ENCODE results near the gene MEST.

Gene MEST

GRCh38 chr7:130473876-130474275 is 18.0 kb upstream of the MEST start:
- H3K27ac Mint-ChIP-seq, result no peak overlapping the region
- no peaks in the 10 kb centered on the region for H3K36me3 Mint-ChIP-seq (ENCODE audit: low read depth)
- peaks cover 2% of the 10 kb centered on the region for H3K9me3 Mint-ChIP-seq
- DNase-seq, result no peak
- H3K27me3 Mint-ChIP-seq, result peaks cover 3% of the 10 kb centered on the region
- peaks cover 13% of the 10 kb centered on the region for H3K4me1 Mint-ChIP-seq (ENCODE audit: low read depth)
- H3K4me3 Mint-ChIP-seq, result no peak overlapping the region

- Mint-ChIP-seq H3K27me3 (peaks cover 3% of the 10 kb centered on the region), H3K4me1 (ENCODE audit: low read depth) (peaks cover 13% of the 10 kb centered on the region), H3K36me3 (ENCODE audit: low read depth) (no peaks in the 10 kb centered on the region), H3K9me3 (peaks cover 2% of the 10 kb centered on the region), H3K4me3 (no peak overlapping the region), H3K27ac (no peak overlapping the region)
- DNase-seq, result no peak
These were observed 16.1 kb upstream of the MEST start for GRCh38 chr7:130475776-130476175.

DNA sequence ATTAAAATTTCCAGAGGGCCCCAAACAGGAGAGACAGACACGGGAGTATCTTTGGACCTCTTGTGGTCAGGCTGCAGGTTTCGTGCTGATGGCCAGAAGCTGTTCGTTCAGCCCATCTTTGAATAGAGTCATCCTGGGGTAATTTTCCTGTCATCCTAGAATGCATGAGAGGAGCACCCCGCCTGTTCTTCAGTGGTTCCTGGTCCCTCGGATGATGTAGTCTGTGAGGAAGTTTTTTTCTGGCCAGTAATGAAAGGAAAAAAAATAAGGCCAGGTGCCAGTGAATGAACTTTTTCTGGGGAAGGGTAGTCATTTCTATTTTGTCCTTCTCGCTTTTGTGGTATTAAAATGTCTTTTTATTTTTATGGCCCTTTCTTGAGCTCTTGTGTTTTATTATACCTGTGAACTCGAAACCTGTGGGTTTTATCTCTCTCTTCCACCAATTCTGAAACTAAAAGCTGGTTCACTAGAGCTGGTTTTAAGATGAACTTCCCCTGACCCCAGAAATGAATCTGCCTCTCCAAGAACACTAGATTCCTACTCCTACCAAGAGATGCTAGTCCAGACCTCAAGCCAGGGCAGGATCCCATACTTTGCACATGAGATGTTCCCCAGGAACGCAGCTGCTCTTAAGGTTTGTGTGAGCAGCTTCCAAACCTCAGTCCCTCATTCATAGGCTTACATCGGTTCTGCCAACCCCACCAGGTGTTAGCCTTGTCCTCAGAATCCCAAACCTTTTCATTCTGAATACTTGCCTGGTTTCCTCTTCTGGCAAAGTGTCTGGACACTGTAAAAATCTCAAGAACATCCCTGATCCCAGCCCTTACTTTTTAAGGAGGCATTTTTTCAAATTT is 15.4 kb upstream of the MEST start:
- H3K4me1 Mint-ChIP-seq (ENCODE audit: low read depth), result peaks cover 13% of the 10 kb centered on the region
- peaks cover 5% of the 10 kb centered on the region for H3K27me3 Mint-ChIP-seq
- no peaks in the 10 kb centered on the region for H3K36me3 Mint-ChIP-seq (ENCODE audit: low read depth)
- no peak for DNase-seq
- H3K9me3 Mint-ChIP-seq, result peaks cover 2% of the 10 kb centered on the region
- H3K27ac Mint-ChIP-seq, result no peak overlapping the region
- no peak overlapping the region for H3K4me3 Mint-ChIP-seq

DNA sequence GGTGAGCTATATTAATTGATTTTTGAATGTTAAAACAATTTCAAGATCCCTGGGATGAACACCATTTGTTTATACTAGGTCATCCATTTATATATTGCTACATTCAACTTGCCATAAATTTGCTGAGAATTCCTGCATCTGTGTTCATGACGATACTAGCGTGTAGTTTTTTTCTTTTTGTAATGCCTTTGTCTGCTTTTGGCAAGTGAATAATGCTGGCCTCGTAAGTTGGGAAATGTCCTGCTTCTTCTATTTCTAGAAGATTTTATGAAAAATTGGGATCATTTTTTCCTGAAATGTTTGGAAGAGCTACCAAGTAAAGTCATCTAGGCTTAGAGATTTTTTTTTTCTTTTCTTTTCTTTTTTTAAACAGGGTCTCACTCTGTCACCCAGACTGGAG is 12.9 kb upstream of the MEST start:
- peaks cover 2% of the 10 kb centered on the region for H3K9me3 Mint-ChIP-seq
- DNase-seq, result no peak
- H3K4me3 Mint-ChIP-seq, result no peak overlapping the region
- no peak overlapping the region for H3K27ac Mint-ChIP-seq
- no peaks in the 10 kb centered on the region for H3K36me3 Mint-ChIP-seq (ENCODE audit: low read depth)
- peaks cover 10% of the 10 kb centered on the region for H3K4me1 Mint-ChIP-seq (ENCODE audit: low read depth)
- H3K27me3 Mint-ChIP-seq, result peaks cover 26% of the 10 kb centered on the region

DNA sequence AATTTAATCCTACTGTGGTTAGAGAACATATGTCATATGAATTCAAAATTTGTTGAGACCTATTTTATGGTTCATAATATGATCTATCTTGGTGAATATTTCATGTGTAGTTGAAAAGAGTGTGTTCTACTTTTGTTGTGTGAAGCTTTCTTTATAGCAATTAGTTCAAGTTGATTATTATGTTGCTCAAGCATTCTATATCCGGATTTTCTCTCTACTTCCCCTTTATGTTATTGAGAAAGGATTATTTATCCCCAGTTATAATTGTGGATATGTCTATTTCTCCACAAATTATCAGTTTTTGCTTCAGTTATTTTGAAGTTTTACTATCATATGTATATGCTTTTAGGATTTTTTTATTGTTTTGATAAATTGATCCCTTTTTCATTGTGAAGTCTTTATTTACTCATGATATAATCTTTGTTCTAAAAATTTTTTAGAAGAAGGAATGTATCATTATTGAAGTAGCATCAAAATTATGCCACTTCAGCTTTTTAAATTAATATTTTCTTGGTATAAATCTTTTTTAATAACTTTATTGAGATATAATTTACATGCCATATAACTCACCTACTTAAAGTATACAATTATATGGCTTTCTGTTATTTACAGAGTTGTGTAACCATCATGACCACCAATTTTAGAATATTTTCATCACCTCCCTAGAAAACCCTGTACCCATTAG is 12.0 kb upstream of the MEST start:
- Mint-ChIP-seq H3K27me3 (peaks cover 30% of the 10 kb centered on the region), H3K4me1 (ENCODE audit: low read depth) (peaks cover 10% of the 10 kb centered on the region)

DNA sequence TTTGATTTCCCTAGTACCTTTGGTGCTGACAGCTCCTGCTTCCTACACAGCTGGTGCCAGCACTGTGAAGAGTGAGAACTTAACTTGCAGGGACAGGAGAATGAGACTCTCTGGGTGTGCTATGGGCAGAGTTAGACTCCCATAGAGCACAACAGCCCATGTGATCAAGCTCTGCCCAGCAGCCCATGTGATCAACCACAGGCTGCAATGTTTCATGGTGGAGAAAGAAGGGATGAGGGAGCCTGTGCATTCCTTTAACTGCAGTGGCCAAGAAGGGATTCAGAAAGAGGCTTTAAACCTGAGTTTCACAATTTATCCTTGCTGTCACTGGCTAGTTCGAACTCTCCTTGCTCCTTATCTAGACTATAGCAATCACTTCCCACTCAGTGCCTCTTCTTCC is 10.0 kb upstream of the MEST start:
- no peak overlapping the region for H3K27ac Mint-ChIP-seq
- H3K27me3 Mint-ChIP-seq, result peaks cover 46% of the 10 kb centered on the region

More for the DNA sequence above, 12.0 kb upstream of the MEST start:
- no peaks in the 10 kb centered on the region for H3K36me3 Mint-ChIP-seq (ENCODE audit: low read depth)
- no peak for DNase-seq
- H3K9me3 Mint-ChIP-seq, result peaks cover 2% of the 10 kb centered on the region
- H3K4me3 Mint-ChIP-seq, result no peak overlapping the region
- H3K27ac Mint-ChIP-seq, result no peak overlapping the region

DNA sequence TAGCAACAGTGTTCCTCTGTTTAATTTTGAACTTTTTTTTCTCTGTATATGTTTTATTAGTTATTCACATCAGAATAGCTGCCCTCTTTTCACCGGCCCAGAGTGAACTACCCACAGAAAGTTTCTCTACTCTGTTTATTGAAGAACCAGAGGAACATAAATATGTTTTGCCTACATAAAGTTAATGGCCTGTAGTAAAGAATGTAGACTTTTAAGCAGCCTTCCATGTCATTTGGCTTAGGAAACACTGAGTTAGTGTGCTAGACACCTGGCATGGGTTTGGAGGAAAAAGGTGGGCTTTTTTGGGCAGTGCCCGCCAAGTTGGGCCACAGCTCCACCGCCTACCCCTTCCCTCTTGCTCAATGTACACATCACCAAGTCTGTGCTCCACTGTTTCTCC is 8.9 kb upstream of the MEST start:
- H3K9me3 Mint-ChIP-seq, result peaks cover 2% of the 10 kb centered on the region
- H3K4me3 Mint-ChIP-seq, result no peak overlapping the region
- no peak for DNase-seq
- peaks cover 22% of the 10 kb centered on the region for H3K4me1 Mint-ChIP-seq (ENCODE audit: low read depth)
- H3K36me3 Mint-ChIP-seq (ENCODE audit: low read depth), result no peaks in the 10 kb centered on the region
- no peak overlapping the region for H3K27ac Mint-ChIP-seq
- H3K27me3 Mint-ChIP-seq, result peaks cover 56% of the 10 kb centered on the region

More for the DNA sequence above, 10.0 kb upstream of the MEST start:
- H3K9me3 Mint-ChIP-seq, result peaks cover 2% of the 10 kb centered on the region
- H3K36me3 Mint-ChIP-seq (ENCODE audit: low read depth), result no peaks in the 10 kb centered on the region
- no peak for DNase-seq
- H3K4me1 Mint-ChIP-seq (ENCODE audit: low read depth), result peaks cover 19% of the 10 kb centered on the region
- no peak overlapping the region for H3K4me3 Mint-ChIP-seq

- Mint-ChIP-seq H3K4me3 (peak overlapping the region; percentile 75), H3K27ac (no peak overlapping the region), H3K27me3 (peaks cover 76% of the 10 kb centered on the region), H3K36me3 (ENCODE audit: low read depth) (no peaks in the 10 kb centered on the region), H3K4me1 (ENCODE audit: low read depth) (peaks cover 22% of the 10 kb centered on the region), H3K9me3 (no peaks in the 10 kb centered on the region)
- no peak for DNase-seq
These were observed 6.2 kb upstream of the MEST start for GRCh38 chr7:130485734-130486113.

GRCh38 chr7:130486114-130486953 is 5.6 kb upstream of the MEST start:
- peak overlapping the region; percentile 60 for H3K27ac Mint-ChIP-seq
- H3K4me1 Mint-ChIP-seq (ENCODE audit: low read depth), result peaks cover 27% of the 10 kb centered on the region
- DNase-seq, result peak; percentile 79
- H3K36me3 Mint-ChIP-seq (ENCODE audit: low read depth), result no peaks in the 10 kb centered on the region
- peak overlapping the region; percentile 75 for H3K4me3 Mint-ChIP-seq
- peaks cover 80% of the 10 kb centered on the region for H3K27me3 Mint-ChIP-seq
- no peaks in the 10 kb centered on the region for H3K9me3 Mint-ChIP-seq

- Mint-ChIP-seq H3K4me1 (ENCODE audit: low read depth) (peaks cover 30% of the 10 kb centered on the region), H3K36me3 (ENCODE audit: low read depth) (no peaks in the 10 kb centered on the region), H3K27me3 (peaks cover 78% of the 10 kb centered on the region), H3K9me3 (no peaks in the 10 kb centered on the region), H3K4me3 (peak overlapping the region; percentile 75), H3K27ac (peak overlapping the region; percentile 17)
- DNase-seq, result no peak
These were observed 4.9 kb upstream of the MEST start for GRCh38 chr7:130486954-130487436.

DNA sequence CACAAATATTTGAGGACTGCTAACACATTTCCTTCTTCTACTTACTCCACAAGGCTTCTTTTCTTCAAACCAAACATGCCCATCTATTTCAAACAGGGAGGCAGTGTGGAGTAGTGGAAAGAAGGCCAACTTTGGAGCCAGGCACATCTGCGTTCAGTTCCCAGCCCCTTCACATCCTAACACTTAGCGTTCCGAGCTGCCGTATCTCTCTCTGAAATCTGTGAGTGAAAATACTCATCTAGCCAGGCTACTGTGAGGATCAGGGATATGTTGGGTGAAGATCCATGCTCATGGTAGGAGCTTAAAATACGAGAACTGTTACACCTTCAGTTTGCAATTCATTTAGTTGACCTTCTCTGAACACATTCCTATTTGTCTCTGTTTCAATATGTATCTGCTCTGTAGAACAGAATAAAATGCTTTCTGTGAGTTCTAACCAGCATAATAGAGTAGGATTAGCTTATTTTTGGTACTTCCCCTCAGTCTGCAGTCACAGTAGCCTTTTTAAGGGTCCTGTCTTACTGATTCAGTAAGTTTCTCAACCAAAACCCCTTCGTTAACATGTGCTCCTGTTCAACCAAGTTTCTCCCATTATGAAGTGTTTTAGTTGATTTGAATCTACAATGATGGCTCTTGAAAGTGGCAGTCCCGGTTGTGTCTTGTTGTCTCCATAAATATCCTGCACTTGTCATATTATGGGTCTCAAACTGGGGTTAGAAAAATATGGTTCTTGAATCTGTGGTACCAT is 3.3 kb upstream of the MEST start:
- Mint-ChIP-seq H3K36me3 (ENCODE audit: low read depth) (no peaks in the 10 kb centered on the region), H3K4me3 (no peak overlapping the region), H3K27ac (no peak overlapping the region), H3K4me1 (ENCODE audit: low read depth) (peaks cover 39% of the 10 kb centered on the region), H3K27me3 (peaks cover 78% of the 10 kb centered on the region), H3K9me3 (no peaks in the 10 kb centered on the region)
- DNase-seq, result no peak

DNA sequence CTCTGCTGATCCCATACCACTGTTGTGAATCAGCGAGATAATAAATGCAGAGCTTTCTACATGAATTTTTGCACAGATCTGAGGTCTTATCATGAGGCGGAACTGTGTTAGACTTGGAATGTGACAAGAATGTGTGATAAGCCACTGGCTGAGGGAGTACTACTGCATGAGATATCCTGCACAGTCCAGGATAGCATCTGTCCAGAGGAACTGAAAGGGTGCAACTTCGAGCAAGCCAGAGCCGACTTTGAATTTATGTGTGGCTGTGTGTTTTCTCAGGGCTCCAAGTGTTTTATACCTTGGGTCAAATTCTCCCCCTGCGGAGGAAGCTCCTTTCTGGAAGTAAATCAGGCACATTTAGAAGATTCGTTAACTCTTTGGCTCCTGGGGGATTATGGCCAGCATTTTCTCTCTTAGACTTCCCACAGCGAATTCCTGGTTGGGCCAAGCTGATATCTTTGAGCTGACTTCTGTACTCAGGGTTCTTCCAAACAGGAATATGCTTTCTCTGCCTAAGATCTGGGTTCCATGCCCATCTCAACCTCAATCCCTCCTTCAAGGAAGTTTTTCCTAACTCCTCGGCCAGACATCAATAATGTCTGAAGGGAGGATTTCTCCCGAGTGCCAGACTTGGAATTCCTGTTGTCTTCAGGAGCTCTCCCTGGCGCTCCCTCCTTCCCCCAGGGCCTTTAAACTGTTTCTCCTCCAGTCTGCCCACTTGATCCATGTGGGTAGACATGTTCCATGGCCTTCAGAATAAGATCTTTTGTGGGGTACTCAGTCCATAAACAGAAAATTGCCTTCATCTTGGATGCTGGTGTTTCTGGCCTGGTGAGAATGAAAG is 2.5 kb upstream of the MEST start:
- peaks cover 39% of the 10 kb centered on the region for H3K4me1 Mint-ChIP-seq (ENCODE audit: low read depth)
- no peak for DNase-seq
- no peaks in the 10 kb centered on the region for H3K9me3 Mint-ChIP-seq
- no peaks in the 10 kb centered on the region for H3K36me3 Mint-ChIP-seq (ENCODE audit: low read depth)
- no peak overlapping the region for H3K4me3 Mint-ChIP-seq
- peaks cover 81% of the 10 kb centered on the region for H3K27me3 Mint-ChIP-seq
- no peak overlapping the region for H3K27ac Mint-ChIP-seq

- Mint-ChIP-seq H3K9me3 (no peaks in the 10 kb centered on the region), H3K4me3 (no peak overlapping the region), H3K27me3 (peaks cover 73% of the 10 kb centered on the region)
These were observed 1.5 kb upstream of the MEST start for GRCh38 chr7:130490311-130490791.

More at GRCh38 chr7:130490311-130490791, 1.5 kb upstream of the MEST start:
- Mint-ChIP-seq H3K27ac (no peak overlapping the region), H3K36me3 (ENCODE audit: low read depth) (no peaks in the 10 kb centered on the region), H3K4me1 (ENCODE audit: low read depth) (peaks cover 35% of the 10 kb centered on the region)
- DNase-seq, result no peak
